GM21825 (cell line): ENCODE data around the gene SERPINA3.
"Not testable (repeated sequence)": the region's sequence is repeated elsewhere in the genome, so short reads cannot be mapped to it uniquely, and the experiment has no call there.

Source experiments
- ATAC-seq: cut with Tn5 transposase; IDR thresholded peaks from one replicate; pipeline ENCODE4 v1.9.1; 2021; ENCODE audit warnings: mild to moderate bottlenecking, moderate library complexity; ENCODE audit not compliant: unreplicated experiment

SERPINA3 gene

DNA sequence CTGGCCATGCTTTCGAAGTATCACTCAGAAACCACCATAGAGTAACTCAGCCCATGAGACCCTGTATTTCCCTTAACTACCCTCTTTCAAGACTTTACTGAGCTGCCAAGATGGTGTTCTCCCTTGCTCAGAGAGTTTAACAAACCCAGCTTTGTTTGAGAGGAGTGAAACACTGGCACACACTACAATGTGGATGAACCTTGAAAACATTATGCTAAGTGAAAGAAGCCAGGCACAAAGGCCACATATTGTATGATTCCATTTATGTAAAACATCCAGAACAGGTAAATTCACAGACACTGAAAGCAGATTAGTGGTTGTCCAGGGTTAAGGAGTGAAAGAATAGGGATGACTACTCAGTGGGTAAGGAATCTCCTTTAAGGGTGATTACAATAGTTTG lies 18.9 kb downstream of the SERPINA3 start:
- ATAC-seq: no peak

- ATAC-seq: no peak
Measured at GRCh38 chr14:94631536-94632304, 19.5 kb downstream of the SERPINA3 start.

- ATAC-seq: no peak
Measured at GRCh38 chr14:94632305-94632590, 20.1 kb downstream of the SERPINA3 start.

DNA sequence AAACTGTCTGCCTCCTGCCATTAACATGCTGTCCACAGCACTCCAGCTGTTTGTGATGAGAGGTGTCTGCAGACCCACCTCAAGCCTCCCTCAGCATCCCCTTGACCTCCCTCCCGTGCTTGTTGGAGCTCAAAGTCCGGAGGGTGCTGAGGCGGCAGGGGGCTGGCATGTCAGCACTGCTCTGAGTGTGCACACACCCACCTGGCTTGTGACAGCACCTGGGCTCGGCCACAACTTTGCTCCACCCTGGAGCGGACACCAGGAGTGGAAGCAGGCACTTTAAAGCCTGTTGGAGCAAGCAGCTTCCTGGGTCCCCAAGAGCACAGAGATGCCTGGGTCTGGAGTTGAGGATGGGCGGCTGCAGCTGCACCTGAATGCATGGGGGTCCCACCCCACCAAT lies 20.9 kb downstream of the SERPINA3 start:
- ATAC-seq: no peak

DNA sequence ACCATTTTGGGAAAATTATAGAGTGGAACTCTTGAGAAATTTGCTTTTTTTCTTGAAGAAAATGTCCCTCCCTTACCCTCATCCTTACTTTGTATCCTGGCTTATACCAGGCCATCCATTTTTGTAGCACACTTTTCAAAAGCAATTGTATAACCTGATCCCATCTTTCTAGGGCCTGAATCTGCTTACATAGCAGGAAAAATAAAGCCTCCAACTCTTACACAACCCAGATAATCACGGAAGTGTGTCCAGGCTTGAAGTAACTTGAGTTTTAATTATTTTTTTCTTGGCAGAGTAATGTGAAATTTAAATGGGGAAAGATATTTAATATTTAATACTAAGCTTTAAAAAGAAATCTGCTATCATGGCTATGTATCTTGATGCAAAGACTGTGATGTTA lies 23.0 kb downstream of the SERPINA3 start:
- ATAC-seq: no peak

DNA sequence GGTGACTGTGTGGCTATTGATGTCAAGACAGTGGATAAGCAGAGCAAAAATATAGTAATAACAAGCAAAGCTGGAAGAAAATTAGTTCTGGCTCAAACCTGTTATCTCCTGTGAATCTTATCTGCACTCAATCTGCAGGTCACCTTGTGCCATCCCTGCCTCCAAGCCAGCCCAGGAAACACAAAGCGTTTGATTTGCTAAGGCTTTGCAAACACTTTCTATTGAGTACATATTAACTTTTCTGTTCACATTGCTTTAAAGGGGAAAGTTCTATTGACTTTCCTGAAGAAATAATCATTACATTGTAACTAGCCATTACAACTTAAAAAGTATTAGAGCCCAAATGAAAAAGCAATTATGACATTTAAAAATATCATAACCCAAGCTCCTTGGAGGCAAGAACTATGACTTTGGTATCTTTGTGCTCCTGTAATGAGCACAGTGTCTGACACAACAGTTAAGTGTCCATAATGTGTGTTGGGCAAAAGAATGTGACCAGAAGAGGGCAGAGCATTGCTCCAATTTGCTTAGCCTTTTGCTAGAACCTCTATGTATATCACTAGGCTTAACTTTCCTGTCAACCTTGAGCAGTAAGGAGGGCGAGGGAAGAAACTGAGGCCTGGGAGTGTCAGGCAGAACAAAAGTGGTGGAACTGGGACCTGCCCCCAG lies 24.7 kb downstream of the SERPINA3 start:
- ATAC-seq: no peak

DNA sequence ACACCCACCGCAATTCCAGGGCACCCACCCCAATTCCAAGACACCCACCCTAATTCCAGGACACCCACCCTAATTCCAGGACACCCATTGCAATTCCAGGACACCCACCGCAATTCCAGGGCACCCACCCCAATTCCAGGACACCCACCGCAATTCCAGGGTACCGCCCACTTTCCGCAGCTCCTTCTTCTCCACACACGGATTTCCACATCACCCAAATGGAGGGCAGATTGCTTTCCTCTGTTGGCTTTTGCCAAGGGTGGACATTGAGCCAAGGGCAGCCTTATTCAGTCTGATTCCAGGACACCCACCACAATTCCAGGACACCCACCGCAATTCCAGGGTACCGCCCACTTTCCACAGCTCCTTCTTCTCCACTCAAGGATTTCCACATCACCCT lies 25.6 kb downstream of the SERPINA3 start:
- not testable (repeated sequence) for ATAC-seq

DNA sequence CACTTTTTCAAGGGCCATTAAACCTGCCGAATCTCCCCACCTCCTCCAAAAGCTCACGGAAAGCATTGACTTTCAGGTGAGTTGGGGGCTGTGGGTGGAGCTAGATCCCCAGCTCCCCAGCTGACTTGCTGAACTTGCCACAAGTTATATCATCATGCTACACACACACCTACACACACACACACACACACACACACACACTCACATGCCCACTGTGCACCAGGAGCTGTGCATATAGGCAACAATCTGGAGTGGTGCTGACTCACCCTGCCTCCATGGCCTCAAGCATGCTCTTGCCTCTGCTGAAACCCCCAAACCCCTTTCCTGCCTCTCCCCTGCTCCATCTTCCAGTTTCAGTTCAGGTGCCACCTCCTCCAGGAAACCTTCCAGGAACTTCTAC lies 26.1 kb downstream of the SERPINA3 start:
- ATAC-seq: no peak

GRCh38 chr14:94638961-94639817 lies 27.0 kb downstream of the SERPINA3 start:
- ATAC-seq: no peak

DNA sequence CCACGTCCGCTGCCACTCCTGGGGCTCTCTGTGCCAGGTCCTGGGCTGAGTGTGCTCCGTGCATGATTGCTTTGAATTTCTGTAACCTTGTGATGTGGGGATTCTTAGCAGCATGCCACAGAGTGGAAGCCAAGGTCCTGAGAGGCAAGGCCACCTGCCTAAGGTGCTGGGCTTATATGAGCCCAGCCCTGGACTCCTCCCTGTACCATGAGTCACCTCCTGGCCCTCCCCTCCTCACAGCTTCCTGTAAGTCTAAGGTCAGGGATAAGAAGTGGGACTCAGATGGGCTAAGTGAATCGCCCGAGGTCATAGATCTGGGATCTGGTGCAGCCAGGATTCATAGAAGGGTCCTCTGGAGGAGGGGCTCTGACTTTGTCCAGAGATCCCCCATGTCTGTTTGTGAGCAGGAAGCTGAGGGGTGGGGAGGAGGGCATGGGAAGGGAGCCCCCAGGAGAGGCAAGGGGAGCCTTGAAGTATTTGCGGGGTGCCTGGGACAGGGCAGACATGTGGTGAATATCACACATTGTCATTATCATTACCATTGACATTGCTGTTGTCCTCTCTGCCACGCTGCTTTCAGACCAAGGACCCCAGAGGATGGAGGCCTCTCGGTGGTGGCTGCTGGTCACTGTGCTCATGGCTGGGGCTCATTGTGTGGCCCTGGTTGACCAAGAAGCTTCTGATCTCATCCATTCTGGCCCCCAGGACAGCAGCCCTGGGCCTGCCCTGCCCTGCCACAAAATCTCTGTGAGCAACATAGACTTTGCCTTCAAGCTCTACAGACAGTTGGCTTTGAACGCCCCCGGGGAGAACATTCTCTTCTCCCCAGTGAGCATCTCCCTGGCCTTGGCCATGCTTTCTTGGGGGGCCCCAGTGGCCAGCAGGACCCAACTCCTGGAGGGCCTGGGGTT lies 28.8 kb downstream of the SERPINA3 start:
- no peak for ATAC-seq

DNA sequence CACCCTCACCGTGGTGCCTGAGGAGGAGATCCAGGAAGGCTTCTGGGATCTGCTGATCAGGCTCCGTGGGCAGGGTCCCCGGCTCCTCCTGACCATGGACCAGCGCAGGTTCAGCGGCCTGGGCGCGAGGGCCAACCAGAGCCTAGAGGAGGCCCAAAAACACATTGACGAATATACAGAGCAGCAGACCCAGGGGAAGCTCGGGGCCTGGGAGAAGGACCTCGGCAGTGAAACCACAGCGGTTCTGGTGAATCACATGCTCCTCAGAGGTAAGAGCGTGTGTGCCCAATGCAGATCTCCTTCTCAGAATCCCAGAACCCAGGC lies 29.4 kb downstream of the SERPINA3 start:
- ATAC-seq: no peak

GRCh38 chr14:94643316-94644101 lies 31.3 kb downstream of the SERPINA3 start:
- ATAC-seq: no peak

GRCh38 chr14:94644102-94644535 lies 31.9 kb downstream of the SERPINA3 start:
- ATAC-seq: no peak

DNA sequence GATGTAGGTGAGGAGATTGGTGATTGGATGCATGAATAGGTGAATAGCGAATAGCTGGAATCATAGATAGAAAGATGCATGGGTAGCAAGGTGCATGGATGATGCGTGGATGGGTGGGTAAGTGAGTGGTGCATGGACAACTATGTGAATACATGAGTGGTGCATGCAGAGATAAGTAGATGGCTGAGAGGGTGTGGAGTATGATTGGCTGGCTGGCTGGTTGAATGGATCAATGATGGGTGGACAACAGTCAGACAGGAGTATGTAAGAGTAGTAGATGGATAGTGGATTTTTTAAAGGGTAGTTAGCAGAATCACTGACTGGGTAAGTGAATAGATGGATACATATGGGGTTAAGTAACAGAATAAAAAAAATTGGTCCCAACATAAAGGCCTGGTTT lies 33.9 kb downstream of the SERPINA3 start:
- no peak for ATAC-seq

GRCh38 chr14:94646481-94646880 lies 34.3 kb downstream of the SERPINA3 start:
- no peak for ATAC-seq

DNA sequence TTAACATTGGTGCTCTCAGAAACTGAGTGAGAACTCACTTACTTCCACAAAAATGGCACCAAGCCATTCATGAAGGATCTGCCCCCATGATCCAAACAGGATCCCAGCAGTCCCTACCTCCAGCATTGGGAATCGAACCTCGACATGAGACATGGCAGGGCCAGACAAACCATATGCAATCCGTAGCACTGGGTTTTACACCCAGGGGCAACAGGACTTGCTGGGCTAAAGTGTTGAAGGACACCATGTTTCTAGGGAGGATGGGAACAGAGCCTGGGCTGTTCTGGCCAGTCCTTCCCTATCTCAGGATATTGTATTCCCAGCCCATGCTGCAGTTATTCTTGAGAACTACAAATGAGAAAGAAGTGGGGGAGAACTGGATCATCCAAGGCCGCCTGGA lies 36.6 kb downstream of the SERPINA3 start:
- no peak for ATAC-seq

DNA sequence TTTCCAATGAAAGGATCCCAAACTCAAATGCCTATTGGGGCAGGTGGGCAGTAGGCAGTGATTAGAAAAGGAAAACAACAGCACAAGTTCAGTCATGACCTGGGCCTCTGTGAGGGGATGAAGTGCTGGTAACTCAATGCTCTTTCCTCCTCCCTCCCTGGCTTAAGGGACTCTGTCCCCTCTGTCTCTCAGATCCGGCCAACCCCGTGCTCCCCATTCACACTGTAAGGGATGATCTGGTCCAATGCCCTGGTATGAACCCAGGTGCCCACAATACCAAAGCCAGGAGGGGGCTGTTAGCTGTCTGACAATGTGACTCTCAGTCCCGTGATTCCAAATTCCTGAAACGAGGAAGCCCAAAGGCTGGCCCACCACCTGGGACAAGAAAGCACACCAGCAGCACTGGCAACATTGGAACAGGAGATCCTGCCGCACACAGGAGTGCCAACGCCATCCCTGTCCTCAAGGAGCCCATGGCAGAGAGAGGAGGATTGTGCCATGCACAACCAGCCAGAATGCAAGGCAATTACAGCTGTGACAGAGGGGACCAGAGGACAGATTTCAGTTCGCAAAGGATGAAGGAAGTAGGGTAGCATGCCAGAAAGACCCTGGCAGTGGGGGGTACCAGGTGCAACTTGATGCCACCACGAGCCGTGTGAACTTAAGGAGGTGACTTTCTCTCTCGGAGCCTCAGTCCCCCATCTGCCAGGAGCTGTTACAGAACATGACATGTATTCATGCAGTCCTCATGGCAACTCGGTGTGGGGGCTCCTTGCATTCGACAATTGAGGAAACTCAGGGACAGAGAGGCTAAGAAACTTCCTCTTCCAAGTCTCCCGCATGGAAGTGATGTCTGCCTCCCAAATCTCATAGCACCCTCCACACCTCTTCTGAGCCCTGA lies 37.6 kb downstream of the SERPINA3 start:
- no peak for ATAC-seq

DNA sequence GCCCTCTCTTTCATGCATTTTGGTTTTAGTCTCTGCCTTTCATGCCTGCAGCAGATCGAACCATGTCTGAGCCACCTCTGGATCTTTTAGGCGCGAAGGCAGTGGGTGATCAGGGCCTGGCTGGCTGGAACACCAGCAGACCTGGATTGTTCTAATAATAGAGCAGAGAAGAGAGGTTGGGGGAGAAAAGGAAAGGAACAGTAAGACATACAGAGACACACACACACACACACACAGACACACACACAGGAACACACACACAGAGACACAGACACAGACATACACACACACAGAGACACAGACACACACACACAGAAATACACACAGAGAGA lies 38.2 kb downstream of the SERPINA3 start:
- ATAC-seq: no peak
